NCI-H69 (cell line): Measurements from ENCODE around the gene NDUFAF7.
"Not testable (repeated sequence)": the region's sequence is repeated elsewhere in the genome, so short reads cannot be mapped to it uniquely, and the experiment has no call there.

Source experiments
- DNase-seq: peaks from one replicate; lab custom pipeline; 2025; lab: John Stamatoyannopoulos, UW

NDUFAF7 gene, protein sequence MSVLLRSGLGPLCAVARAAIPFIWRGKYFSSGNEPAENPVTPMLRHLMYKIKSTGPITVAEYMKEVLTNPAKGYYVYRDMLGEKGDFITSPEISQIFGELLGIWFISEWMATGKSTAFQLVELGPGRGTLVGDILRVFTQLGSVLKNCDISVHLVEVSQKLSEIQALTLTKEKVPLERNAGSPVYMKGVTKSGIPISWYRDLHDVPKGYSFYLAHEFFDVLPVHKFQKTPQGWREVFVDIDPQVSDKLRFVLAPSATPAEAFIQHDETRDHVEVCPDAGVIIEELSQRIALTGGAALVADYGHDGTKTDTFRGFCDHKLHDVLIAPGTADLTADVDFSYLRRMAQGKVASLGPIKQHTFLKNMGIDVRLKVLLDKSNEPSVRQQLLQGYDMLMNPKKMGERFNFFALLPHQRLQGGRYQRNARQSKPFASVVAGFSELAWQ

DNA sequence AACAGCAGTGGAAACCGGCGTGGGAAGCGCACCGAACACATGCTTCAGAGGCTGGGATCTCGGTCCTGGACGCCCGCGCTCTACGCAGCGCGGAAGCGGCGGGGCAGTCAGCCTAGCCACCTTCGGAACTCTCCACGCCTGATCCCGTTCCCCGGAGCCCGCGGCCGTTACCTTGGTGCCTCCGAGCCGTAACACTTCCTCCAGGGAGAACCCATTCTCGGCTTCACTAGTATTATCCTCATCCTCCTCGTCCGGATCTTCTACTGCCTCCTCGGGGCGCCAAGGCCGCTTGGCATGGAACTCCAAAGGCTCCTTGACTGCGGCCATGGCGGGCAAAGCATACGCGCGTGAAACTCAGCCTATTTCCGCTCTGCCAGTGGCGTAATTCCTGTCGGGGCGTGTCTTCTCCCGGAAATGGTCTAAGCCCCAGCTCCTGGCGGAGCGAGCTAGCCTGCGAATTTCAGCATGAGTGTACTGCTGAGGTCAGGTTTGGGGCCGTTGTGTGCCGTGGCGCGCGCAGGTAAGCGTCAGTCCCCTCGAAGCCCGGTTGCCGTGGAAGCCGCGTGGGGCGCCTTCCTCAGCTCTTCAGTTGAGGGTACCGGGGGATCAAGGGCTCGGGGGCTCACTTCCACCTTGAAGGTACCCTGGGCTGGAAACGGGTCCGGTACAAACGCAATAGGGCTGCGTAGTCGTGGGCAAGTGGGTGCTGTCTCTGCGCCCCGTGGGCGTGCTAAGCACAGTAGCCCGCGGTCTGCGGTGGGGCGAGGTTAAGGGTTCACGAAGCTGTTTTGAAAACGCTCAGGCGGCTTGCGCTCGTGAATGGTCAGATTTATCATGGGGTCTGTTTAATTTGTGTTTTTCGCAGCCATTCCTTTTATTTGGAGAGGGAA is at the start of gene NDUFAF7, which contains the start of gene CEBPZ:
TSS of gene NDUFAF7 (plus strand) at position 418 of the 890 bp plus-strand sequence. CDS start at position 466, 48 bp downstream.
TSS of gene CEBPZ (minus strand) at position 356 of the 890 bp plus-strand sequence. CDS start at position 327, 29 bp downstream.
- DNase-seq = peak; percentile 89

DNA sequence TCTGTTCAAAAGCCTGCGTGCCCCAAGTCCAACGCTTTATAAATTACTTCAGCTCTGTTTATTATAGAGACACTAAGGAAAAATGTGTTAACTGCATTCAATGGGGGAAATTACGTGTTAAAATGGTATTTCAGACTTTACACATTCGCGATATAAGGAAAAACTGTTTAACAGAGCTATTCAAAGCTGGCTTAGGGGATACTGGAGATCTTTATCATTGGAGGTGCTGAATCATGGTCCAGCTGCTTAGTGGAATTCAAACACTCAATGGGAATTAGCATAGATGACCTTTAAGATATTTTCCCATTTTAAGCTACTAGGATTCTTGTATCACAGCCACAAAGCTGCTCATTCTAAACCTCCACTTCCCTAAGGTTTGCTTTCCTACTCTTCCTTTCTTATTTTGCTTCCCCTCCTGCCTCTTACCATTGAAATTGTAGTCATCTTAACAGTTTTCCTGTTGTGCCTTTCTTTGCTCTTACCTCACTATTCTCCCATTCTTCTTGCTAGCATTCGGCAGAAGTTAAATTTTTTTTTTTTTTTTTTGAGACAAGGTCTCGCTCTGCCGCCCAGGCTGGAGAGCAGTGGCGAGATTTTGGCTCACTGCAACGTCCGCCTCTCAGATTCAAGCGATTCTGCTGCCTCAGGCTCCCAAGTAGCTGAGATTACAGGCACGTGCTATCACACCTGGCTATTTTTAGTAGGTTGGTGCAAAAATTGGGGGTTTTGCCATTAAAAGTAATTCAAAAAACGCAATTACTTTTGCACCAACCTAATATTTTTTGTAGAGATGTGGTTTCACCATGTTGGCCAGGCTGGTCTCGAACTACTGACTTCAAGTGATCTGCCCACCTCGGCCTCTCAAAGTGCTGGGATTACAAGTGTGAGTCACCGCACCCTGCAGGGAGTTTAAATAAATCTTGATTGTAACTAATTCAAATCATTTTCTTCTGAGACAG is 49.5 kb upstream of the NDUFAF7 start:
- DNase-seq = peak; percentile 9

DNA sequence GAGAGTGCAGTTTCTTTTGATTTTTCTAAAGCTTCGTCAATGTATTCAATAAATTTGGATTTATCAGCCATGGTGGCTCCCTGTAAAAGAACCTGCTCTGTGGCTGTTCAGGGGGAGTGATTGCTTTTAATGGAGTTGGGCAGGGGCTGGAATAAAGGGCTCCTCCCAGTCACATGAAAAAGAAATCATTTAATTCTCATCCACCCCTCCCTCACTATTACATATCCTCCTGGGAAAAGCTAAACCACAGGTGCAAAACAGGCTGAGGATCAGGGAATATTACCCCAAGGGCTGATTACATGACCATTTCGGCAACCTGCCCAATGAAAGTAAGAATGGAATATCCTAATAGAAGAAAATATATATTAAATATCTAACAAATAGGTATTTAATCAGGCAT is 42.9 kb upstream of the NDUFAF7 start, which contains the start of gene SULT6B1:
TSS of gene SULT6B1 (minus strand) at position 101 of the 400 bp plus-strand sequence. CDS start at position 71, 30 bp downstream.
- DNase-seq = peak; percentile 2

DNA sequence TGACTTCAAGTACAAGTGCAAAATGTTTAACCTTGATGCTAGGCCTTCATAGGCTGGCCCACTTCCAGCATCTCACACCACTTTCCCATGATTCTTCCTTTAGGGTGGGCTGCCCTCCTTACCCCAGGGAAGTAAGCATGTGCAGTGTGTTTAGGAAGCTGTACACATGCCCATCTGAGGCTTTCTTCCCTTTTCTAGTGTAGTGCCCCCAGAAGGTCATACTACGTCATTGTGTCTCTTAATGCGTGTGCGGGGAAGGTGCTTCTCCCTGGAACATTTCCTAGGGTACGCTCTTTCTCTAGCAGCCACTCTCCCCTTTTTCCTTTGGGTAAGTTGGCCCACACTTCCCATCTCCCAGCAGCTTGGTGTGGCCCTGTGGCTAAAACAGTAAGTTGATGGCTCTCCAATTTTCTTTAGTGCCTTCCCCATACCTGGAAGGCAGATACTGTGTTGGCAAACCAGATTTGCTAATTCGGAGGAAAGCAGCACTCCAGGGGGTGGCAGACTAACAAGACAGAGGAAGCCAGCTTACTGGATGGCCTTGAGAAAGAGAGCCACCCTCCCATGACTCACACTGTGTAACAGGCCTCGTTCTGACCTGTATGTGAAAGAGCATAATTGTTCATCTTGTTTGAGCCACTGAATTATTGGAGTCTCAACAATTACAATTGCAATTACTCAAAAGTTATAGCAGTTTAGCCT is 41.9 kb upstream of the NDUFAF7 start:
- peak; percentile 83 for DNase-seq

GRCh38 chr2:37190290-37190689 is 41.2 kb upstream of the NDUFAF7 start:
- DNase-seq = peak; percentile 5

- no peak for DNase-seq
These were observed 40.2 kb upstream of the NDUFAF7 start for GRCh38 chr2:37191253-37191652.

DNA sequence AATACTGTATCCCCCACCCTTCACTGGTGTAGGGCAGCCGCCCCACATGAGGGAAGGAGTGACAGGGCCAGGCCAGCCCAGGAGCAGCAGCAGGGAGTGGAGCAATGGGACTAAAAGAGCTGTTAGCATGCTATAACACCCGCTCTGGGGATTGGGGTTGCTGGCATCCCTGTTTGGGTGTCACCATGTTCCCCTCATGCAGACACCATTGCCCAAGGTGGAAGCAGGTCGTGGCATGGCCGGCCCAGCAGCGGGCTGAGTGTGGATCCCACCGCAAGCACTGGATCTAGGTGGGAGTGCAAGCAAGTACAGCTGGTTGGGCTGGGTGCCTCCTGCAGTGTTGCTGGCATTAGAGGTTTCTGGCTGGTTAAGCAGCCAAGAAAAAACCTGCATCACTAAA is 39.7 kb upstream of the NDUFAF7 start:
- DNase-seq = no peak

DNA sequence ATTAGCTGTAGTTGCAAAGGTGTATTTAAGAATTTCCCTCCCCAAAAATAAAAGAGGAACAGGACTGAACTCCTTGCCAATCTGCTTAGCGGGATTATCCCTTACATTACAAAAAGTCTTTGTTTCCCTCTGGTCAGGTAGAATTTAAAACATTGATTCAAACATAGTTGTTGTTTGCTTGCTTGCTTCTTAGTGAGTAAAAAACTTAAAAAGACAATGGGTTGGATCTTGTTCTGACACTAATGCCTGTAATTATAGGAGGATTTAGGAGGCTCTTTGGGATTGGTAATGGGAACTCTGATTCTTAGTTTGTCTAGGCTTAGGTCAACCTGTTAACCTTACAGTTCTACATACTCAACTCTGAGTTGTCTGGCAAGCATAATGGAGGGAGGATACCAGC is 38.9 kb upstream of the NDUFAF7 start:
- DNase-seq = peak; percentile 14

- not testable (repeated sequence) for DNase-seq
These were observed 35.6 kb upstream of the NDUFAF7 start for GRCh38 chr2:37195862-37196319.

- peak; percentile 82 for DNase-seq
These were observed 34.9 kb upstream of the NDUFAF7 start, which contains the start of gene CEBPZOS for GRCh38 chr2:37196320-37197195. CEBPZOS (plus strand) TSS chr2:37196496; CDS start chr2:37199705, 3,209 bp downstream.

GRCh38 chr2:37198681-37199065 is 32.8 kb upstream of the NDUFAF7 start:
- no peak for DNase-seq

GRCh38 chr2:37201208-37201607 is 30.2 kb upstream of the NDUFAF7 start:
- no peak for DNase-seq

DNA sequence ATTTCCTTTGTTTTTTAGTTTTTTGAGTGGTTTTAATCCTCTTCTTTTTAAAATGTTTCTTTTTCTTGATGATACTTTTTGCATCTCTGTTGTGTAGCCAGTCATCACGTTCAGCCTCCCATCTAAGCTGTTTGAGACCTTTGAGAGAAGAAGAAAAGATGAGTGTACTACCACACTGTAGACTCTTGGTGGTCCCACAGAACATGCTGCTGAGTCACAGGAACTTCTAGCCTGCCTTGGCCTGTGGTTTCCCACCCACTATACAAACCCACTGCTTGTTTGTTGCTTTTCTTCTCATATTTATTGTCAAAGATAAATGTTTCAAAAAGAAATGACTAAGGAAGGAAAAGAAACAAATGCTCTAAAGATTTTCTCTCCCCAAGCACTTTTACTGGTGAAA is 29.7 kb upstream of the NDUFAF7 start:
- DNase-seq = no peak

DNA sequence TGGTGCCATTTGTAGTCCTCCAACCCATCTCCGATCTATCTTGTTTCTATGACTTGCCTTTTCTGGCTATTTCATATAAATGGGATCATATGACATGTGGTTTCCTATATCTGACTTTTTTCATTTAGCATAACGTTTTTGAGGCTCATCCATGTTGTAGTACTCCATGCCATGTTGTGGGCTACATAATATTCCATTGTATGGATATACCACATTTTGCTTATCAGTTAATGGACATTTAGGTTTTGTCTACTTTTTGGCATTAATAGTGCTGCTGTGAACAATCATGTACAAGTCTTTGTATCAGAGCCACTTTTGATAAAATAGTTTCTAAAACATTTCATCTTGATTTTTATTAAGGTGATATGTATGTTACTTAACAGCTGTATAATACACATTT is 27.8 kb upstream of the NDUFAF7 start:
- DNase-seq = no peak

- not testable (repeated sequence) for DNase-seq
These were observed 26.3 kb upstream of the NDUFAF7 start for GRCh38 chr2:37205071-37205661.

- no peak for DNase-seq
These were observed 25.6 kb upstream of the NDUFAF7 start for GRCh38 chr2:37205689-37206341.

DNA sequence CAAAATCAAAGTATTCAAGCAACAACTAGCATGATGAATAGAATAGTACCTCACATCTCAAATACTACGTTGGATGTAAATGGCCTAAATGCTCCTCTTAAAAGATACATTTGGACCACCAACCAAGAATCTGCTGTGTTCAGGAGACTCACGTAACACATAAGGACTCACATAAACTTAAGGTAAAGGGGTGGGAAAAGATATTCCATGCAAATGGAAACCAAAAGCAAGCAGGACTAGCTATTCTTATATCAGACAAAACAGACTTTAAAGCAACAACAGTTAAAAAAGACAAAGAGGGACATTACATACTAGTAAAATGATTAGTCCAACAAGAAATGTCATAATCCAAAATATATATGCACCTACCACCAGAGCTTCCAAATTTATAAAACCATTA is 24.7 kb upstream of the NDUFAF7 start:
- not testable (repeated sequence) for DNase-seq

- no peak for DNase-seq
These were observed 20.2 kb upstream of the NDUFAF7 start for GRCh38 chr2:37211212-37211611.

DNA sequence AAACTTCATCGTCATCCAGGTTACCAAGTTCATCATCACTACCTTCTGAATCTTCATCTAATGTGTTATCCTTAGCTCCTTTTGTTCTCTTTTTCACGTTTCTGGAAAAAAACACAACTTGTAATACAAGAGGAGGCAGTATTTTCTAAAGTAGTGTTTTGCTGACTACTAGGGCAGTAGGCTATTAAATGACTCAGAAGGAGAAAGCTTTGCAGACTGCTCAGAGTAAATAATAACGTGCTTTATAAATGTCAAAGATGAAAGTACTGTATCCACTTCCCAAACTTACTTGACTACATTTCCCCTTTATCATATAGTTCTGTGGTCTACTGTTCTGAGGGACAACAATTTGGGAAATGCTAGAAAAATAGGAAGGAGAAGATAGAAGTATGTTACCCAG is 19.5 kb upstream of the NDUFAF7 start:
- DNase-seq = no peak
